ENCODE results near the gene PHF20.
"Not testable (repeated sequence)": the region's sequence is repeated elsewhere in the genome, so short reads cannot be mapped to it uniquely, and the experiment has no call there.

The PHF20 gene

DNA sequence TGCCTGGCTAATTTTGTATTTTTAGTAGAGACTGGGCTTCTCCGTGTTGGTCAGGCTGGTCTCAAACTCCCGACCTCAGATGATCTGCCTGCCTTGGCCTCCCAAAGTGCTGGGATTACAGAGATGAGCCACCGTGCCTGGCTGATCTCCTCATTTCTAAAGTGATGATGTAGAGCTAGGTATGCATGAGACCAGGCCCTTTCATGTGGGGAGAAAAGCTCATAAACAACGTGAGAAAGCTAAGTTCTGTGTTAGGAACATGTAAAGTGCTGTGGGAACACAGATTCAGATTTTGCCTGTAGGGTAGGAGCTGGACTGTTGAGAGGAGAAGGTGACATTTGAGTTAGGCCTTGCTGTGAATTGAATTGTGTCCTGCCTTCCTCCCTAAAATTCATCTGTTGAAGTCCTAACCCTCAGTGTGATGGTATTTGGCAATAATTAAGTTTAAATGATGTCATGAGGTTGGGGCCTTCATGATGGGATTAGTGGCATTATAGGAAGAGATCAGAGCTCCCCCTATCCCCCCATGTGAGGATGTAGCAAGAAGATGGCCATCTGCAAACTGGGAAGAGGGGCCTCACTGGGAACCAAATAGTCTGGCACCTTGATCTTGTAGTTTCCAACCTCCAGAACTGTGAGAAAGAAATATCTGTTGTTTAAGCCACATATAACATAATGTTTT lies 133.3 kb downstream of the PHF20 start:
- no peak overlapping the region for H3K27ac ChIP-seq

DNA sequence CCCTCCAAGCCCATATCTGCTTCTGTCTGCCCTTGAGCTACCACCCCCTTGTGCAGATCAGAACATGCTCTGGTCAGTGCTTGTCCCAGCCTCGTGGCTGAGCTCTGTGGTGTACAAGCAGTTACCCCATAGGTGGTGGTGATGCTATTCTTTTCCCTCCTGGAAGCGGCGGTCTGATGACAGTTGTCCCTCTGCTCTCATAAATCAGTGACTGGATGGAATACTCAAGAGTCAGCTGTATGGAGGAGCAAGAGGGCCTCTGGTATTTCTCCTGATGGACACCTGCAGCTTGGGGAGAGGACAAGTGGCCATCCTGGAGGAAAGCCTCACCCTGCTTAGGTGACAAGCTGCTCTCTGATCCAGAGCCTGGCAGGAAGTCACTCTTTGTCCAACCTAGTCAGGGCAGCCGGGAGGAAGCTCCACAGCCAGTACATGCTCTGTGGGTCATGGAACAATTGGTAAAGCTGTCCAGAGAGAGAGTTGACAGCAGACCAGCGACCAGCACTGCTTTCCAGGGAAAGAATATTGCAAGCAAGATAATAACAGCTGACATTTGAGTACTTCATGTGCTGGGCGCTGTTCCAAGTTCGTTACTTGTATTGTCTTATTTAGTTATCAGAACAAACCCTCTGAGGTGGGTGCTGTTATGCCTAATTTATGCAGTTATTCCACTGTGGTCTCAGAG lies 135.3 kb downstream of the PHF20 start:
- no peak overlapping the region for H3K27ac ChIP-seq
- DNase-seq (ENCODE audit: low read depth, low spot score), result no peak

More for the DNA sequence above, 133.3 kb downstream of the PHF20 start:
- DNase-seq (ENCODE audit: low read depth, low spot score), result no peak

DNA sequence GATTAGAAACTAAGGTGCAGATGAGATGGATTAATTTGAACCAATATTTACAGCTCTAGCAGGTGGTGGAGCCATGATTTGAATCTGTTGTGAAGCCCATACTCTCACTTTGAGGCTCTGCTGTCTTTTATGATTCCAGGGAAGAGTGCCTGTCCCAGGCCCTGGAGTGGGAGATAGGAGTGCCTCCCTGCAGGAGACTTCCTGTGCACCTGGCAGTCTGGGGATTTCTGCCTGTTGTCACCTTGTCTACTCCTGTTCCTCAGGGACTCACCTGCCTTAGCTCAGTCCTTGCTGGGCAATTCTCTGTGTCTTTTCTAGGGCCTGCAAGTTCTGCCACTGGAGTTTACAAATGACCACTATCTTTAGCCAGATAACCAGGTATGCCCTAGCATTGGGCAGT lies 136.2 kb downstream of the PHF20 start:
- no peak for DNase-seq (ENCODE audit: low read depth, low spot score)
- H3K27ac ChIP-seq, result no peak overlapping the region

DNA sequence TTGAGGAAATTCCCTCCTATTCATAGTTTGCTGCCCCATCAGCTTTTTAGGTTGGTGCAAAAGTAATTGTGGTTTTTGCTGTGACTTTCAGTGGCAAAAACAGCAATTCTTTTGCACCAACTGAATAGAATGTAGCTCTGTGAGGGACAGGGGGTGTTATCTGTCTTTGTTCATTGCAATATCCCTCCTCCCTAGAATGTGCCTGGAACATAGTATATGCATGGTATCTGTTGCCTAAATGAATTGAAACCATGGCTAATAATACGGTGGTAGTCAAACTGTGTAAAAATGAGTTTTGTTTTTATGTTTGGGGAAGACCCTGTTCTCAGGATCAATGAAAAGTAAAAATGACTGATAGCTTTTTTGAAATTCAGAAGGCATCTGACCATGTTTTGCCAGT lies 137.4 kb downstream of the PHF20 start:
- no peak overlapping the region for H3K27ac ChIP-seq
- DNase-seq (ENCODE audit: low read depth, low spot score), result no peak

DNA sequence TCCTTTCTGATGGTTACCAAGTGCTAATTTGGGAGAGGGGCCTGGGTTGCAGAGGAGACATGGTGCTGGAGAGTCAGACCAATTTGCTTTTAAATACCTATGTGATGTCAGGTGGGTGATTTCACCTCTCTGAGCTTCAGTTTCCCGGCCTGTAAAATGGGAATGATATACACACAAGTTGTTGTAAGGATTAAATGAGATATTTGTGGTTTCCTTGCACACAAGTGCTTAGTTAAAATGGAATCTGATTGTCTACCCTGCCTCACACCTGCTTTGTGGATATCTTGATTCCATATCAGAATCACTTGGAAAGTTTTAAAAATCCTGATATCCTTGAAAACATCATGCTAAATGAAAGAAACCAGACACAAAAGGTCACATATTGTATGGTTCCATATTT lies 138.0 kb downstream of the PHF20 start:
- no peak overlapping the region for H3K27ac ChIP-seq
- DNase-seq (ENCODE audit: low read depth, low spot score), result no peak

DNA sequence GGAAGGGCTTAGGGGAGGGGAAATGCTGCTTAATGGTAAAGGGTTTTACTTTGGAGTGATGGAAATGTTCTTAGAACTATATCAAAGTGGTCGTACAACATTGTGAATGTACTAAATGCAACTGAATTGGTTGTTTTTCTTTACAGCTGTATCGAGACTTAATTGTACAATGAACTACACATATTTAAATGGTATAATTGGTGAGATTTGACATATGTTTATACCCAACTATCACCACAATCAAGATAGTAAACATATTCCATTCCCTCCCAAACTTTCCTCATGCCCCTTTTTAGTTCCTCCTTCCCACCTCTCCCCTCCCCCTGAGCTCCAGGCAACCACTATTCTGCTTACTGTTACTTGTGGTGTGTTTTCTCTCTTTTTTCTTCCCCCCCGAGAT lies 138.4 kb downstream of the PHF20 start:
- no peak overlapping the region for H3K27ac ChIP-seq
- no peak for DNase-seq (ENCODE audit: low read depth, low spot score)

DNA sequence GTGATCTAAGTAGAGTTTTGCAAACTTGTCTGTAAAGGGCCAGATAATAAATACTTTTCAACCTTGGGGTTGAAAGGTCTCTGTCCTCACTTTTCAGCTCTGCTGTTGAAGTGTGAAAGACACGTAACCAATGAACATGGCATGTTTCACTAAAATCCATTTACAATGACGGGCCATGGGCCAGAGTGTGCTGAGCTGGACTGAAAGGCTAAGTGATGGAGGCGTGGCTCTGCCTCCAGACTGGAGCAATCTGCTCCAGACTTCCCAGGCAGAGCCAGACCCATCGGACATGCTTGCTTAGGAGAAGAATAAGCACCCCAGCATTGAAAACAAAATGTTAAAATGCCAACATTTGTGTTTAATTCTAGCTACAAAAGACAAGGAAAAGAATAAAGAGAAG lies 141.1 kb downstream of the PHF20 start:
- H3K27ac ChIP-seq, result no peak overlapping the region
- no peak for DNase-seq (ENCODE audit: low read depth, low spot score)

DNA sequence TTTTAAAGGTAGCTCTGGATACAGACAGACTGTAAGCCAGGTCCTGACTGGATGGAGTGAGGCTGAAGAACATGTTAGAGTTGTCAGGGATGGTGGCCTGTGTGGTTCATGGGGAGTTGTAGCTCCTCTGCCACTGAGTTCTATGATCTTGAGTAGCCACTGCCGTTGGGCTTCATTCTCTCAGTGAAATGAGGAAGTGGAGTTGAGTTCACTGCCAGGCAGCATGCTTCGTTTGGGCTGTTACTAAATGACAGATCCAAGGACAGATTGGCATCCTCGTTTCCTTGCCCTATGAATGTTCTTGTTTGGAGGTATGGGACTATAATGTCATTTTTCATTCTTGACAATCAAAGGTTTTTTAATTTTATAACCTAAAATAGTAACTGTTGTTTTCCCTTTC lies 145.3 kb downstream of the PHF20 start:
- no peak for DNase-seq (ENCODE audit: low read depth, low spot score)
- H3K27ac ChIP-seq, result no peak overlapping the region

DNA sequence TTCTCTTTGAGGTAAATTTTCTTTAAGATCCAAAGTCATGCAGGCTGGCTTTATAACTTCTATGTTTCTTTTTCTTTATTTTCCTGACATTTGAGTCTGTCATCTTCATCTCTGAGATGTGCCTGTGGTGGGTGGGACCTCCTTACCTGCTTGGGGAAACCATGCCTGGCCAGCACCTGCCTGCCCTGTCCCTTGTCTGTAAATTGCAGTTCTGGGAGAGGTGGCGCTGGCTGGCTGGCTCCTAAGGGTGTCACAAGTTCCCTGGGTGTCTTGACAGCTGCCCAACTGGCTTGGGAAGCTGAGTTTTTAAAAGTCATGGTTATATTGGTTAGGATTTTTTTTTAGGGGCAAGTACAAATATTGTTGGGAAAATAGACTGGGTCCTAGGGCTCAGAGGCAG lies 146.2 kb downstream of the PHF20 start:
- no peak for DNase-seq (ENCODE audit: low read depth, low spot score)
- H3K27ac ChIP-seq, result no peak overlapping the region

DNA sequence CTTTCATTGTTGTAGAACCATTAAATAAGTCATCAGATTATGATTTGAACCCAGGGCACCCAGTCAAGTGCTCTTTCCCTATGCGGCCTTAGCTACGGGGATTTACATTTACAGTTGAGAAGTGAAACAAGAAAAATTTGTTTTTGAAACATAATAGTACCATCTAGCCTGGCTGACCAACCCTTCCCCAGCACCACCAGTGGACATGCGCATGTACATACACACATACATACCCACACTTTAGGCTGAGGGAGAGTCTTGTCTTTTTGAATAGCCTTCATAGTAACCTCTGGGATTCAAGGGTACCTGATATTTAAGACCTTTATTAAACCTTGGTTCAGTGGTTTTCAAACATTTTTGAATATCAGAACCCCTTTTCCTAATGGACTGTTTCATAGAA lies 148.7 kb downstream of the PHF20 start:
- H3K27ac ChIP-seq, result no peak overlapping the region

DNA sequence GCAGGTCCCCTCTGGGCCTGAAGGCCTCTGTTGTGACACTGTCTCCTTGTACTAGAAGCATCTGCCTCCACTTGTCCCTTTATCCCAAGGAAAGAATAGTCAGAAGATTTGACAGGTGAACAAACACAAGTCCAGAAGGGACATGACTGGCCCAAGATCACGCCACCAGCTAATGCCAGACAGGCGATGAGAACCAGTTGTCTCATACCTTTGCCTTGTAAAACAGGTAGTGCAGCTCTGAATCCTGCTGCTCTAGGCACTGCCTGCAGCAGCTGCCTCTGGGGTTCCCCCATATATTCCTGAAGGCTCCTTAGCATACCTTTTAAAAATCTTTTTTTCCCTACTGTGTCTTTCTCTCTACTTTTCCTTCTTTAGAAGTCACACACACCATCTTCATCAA lies 157.5 kb downstream of the PHF20 start:
- DNase-seq (ENCODE audit: low read depth, low spot score), result no peak
- no peak overlapping the region for H3K27ac ChIP-seq

More for the DNA sequence above, 148.7 kb downstream of the PHF20 start:
- no peak for DNase-seq (ENCODE audit: low read depth, low spot score)

DNA sequence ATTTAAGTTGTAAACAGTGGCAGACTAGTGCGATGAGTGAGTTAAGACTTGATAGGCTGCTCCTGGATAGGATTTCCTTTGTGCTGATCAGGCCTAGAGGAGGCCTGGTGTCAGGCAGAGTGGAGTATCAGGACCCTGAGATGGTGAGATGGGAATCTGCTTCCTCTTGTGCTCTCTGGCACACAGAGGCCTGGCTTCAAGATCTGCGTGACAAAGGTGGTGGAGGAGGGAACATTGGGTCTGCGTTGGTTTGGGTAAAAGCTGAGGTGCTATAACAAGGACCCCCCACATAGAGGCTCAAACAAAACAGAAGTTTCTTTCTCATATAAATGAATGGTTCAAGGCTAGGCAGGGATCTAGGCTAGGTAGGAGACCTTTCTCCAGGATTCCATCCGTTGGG lies 162.2 kb downstream of the PHF20 start:
- DNase-seq (ENCODE audit: low read depth, low spot score), result no peak
- no peak overlapping the region for H3K27ac ChIP-seq

DNA sequence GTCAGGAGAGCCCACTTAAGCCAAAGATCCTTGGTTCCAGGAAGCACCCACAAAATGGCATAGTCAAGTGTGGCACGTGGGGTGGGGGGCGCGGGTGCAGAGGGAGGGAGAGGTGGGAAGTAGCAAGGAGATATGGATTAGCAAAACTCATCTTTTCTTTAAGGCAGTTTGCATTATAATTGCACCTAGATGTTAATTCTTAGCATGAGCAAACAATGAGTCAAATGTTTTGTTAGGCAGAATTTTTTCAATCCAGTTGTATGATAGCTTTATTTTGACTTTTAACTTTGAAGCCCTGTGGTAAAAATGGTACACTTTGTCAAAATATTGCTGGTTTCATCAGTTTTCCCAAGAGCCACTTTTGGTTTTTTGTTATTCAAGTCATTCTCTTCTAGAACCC lies 167.4 kb downstream of the PHF20 start:
- DNase-seq (ENCODE audit: low read depth, low spot score), result no peak

DNA sequence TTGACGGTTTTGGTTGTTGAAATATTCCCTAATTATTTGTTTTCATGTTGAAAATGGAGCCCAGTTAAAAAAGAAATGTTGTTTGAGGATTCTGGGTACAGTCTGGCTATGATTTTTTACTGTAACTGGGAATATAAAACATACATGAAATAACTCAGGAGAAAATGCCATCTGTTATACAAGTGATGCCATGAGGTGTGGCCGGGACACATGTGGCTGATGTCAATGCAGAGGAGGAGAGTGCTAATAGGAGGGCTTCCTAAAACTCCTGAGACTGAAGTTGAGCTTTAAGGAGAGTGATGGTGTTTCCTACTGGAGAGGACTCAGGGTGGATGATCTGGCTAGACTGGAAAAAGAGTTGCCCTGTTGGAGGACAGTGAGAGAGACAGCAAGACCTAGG lies 169.8 kb downstream of the PHF20 start:
- DNase-seq (ENCODE audit: low read depth, low spot score), result no peak
- no peak overlapping the region for H3K27ac ChIP-seq

More for the DNA sequence above, 167.4 kb downstream of the PHF20 start:
- no peak overlapping the region for H3K27ac ChIP-seq

DNA sequence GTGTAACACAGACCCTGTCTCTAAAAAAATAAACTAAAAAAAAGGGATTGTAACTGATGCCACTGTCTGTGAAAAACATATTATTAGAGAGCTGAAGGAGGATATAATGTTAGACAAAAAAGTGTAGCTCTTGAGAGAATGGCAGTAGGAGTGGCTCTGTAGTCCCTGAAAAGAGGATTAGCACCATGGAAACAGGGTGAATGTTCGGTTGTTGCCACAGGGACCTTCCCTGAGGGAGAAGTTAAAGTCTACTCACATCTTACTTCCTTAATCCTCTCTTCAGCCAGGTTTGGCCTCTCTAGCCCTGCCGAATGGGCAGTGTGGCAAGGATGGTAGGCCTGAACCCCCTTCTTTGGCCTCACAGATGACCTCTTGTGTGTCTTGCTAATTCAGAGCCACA lies 170.4 kb downstream of the PHF20 start:
- no peak for DNase-seq (ENCODE audit: low read depth, low spot score)

DNA sequence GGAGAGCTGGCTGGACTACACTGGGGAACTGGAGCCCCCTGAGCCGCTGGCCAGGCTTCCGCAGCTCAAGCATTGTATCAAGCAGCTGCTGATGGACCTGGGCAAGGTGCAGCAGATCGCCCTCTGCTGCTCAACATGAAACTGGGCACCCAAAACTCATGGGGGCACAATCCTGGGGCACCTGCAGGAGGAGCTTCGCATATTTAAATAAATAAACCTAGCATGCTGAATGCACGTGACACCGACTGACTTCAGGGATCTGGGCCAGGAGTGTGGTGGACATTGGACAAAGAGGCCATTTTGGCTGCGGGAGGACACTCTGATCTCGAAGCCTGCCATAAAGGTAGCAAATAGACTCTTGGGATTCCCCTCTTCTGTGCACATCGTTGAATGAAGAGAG lies 175.7 kb downstream of the PHF20 start:
- DNase-seq (ENCODE audit: low read depth, low spot score), result no peak
- H3K27ac ChIP-seq, result no peak overlapping the region

More for the DNA sequence above, 170.4 kb downstream of the PHF20 start:
- no peak overlapping the region for H3K27ac ChIP-seq

DNA sequence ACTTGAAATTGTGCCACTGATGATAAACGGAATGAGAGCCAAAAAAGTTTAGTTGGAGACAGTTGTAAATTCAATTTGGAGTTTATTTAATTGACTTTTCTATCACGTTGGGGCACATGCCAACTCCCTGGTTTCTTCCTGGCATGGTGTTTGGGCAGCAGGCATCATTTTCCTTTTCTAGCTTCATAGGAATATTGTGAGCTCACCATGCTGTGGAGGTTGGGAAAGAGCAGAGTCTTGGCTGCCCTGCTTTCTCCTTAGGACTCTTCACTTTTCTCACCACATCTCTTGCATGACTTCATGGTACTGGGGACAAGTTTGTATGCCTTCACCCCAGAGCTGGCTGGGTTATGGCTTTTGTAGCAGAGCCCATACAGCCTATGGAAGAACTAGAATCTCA lies 176.1 kb downstream of the PHF20 start:
- DNase-seq (ENCODE audit: low read depth, low spot score), result no peak
- no peak overlapping the region for H3K27ac ChIP-seq

DNA sequence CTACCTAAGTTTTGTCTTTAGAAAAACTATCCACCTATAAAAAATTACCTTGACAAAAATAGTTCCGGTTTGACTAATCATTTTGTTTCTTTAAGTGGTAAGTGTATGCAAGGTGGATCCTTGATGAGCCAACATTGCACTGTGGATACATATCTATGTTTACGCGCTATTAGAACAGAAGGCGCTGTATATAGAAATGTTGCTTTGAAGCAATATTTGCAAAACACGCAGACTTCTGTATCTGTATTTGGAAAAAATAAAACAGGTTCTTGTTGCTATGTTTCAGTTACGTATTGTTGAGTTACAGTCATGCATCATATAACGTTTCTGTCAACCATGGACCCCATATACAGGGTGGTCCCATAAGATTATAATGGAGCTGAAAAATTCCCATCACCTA lies 178.3 kb downstream of the PHF20 start:
- no peak for DNase-seq (ENCODE audit: low read depth, low spot score)
- no peak overlapping the region for H3K27ac ChIP-seq

DNA sequence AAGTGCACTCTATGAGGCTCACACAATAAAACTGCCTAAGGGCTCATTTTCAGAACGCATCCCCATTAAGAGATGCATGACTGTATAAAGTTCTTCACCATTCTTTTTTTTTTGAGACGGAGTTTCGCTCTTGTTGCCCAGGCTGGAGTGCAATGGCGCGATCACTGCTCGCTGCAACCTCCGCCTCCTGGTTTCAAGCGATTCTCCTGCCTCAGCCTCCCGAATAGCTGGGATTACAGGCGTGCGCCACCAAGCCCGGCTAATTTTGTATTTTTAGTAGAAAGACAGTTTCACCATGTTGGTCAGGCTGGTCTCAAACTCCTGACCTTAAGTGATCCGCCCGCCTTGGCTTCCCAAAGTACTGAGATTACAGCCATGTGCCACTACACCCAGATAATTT lies 180.3 kb downstream of the PHF20 start:
- not testable (repeated sequence) for DNase-seq (ENCODE audit: low read depth, low spot score)

DNA sequence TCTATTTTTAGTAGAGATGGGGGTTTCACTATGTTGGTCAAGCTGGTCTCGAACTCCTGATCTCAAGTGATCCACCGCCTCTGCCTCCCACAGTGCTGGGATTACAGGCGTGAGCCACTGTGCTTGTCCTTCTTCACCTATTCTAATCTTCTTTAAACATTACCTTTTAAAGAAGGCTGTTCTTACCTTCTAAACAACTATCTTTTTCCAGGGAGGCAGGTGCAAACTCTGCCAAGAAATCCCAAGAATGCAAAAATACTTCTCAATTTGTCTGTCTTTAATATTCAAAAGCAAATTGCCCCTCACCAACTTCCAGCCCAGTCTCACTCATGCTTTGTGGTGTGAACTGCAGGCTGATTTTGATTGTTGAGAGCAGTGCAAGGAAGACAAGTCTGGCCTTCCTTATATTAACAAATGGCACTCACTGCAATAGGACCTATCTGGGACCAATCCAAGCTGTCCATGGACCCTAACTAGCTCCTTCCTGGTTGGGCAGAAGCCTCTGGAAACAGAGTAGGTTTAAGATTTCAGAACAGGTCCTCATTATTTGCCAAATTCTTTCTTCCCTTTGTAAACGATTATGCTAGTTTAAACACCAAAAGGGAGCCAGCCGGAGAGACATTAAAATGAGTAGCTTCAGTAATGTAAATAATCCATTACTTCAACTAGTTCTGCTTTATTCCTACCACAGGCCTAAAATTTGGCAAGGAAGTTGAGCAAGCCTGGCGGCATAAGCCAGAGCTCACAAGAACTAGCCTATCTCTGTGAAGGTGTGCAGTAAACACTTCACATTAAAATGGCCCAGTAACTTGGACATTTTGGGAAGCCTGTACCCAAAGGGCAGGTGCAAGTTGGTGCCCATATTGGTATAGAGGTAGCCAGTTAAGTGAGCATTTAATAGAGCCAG lies 180.9 kb downstream of the PHF20 start:
- no peak for DNase-seq (ENCODE audit: low read depth, low spot score)
- peak overlapping the region; percentile 99 for H3K27ac ChIP-seq

More for the DNA sequence above, 180.3 kb downstream of the PHF20 start:
- H3K27ac ChIP-seq, result peak overlapping the region; percentile 99

All from epithelial cell of prostate (primary cell).